Tibial nerve (tissue), 4 donors: Measurements from ENCODE around the gene STX8. TPM values are rescaled to one million over a fixed set of nuclear protein-coding genes. Genes with fewer than 3 reads are reported as not detected.

Experiments
- DNase-seq, 2 donors: peaks; one replicate each; pipeline ENCODE4 v3.0.0-alpha.2; 2019; ENCODE audit warnings: low spot score in 2 of 2
- H3K27ac ChIP-seq, 4 donors: fragments of 200-600 bp; sonication (generic) in 3 of 4; one replicate each; pipeline ENCODE4 v1.5.1; 2017 to 2019; ENCODE audit warnings: mild to moderate bottlenecking in 1 of 4
- H3K27me3 ChIP-seq, 2 donors: fragments of 200-600 bp; sonication (generic) in 1 of 2; one replicate each; pipeline versions ENCODE4 v1.5.1 to v1.6.0; 2017 to 2019
- H3K36me3 ChIP-seq, 3 donors: fragments of 200-600 bp; sonication (generic); one replicate each; pipeline ENCODE4 v1.5.1; 2018 to 2019
- H3K4me1 ChIP-seq, 4 donors: fragments of 200-600 bp; sonication (generic) in 3 of 4; one replicate each; pipeline ENCODE4 v1.5.1; 2017 to 2019
- H3K4me3 ChIP-seq, 4 donors: fragments of 200-600 bp; sonication (generic) in 3 of 4; one replicate each; pipeline ENCODE4 v1.5.1; 2017 to 2019; ENCODE audit warnings: mild to moderate bottlenecking in 1 of 4, moderate library complexity in 1 of 4
- H3K9me3 ChIP-seq, 4 donors: fragments of 200-600 bp; sonication (generic) in 3 of 4; one replicate each; pipeline ENCODE4 v1.5.1; 2017 to 2019
- CTCF ChIP-seq, 5 experiments: fragments of 200-600 bp in 3 of 5; fragments of 450-650 bp in 2 of 5; sonication (generic) in 3 of 5; IDR thresholded peaks; one replicate each; pipeline ENCODE4 v1.5.1; 2016 to 2019; ENCODE audit warnings: antibody characterized with exemption in 5 of 5, mild to moderate bottlenecking in 3 of 5, moderate library complexity in 2 of 5
- EP300 ChIP-seq, 2 donors: sonication (generic); formaldehyde crosslinking; IDR thresholded peaks; one replicate each; pipeline ENCODE4 v1.6.1; 2017; ENCODE audit warnings: antibody characterized with exemption in 2 of 2, mild to moderate bottlenecking in 1 of 2
- POLR2A ChIP-seq, 2 donors: fragments of 450-650 bp; IDR thresholded peaks; one replicate each; pipeline ENCODE4 v1.6.1; 2017; ENCODE audit warnings: antibody characterized with exemption in 2 of 2, mild to moderate bottlenecking in 2 of 2, moderate library complexity in 2 of 2
- WGBS, 2 donors: methylation state at CpG; one replicate each; pipeline ENCODE4 v1.1.5; 2018; 5-methylcytosine and 5-hydroxymethylcytosine counted together
- small RNA-seq: library from RNA; depleted of rRNA; stranded (forward); fragments of <200 nt; gene quantifications from one replicate; pipeline ENCODE3, GENCODE V24; 2016
- total RNA-seq, 4 donors: library from RNA; depleted of rRNA; stranded (reverse); fragments of >200 nt; gene quantifications; one replicate each; pipeline ENCODE4 v1.1.0, GENCODE V29; 2016

STX8 gene
- total RNA-seq, 4 donors from 2014 or later, result 57.7 to 97.2 (median 69.1) TPM

DNA sequence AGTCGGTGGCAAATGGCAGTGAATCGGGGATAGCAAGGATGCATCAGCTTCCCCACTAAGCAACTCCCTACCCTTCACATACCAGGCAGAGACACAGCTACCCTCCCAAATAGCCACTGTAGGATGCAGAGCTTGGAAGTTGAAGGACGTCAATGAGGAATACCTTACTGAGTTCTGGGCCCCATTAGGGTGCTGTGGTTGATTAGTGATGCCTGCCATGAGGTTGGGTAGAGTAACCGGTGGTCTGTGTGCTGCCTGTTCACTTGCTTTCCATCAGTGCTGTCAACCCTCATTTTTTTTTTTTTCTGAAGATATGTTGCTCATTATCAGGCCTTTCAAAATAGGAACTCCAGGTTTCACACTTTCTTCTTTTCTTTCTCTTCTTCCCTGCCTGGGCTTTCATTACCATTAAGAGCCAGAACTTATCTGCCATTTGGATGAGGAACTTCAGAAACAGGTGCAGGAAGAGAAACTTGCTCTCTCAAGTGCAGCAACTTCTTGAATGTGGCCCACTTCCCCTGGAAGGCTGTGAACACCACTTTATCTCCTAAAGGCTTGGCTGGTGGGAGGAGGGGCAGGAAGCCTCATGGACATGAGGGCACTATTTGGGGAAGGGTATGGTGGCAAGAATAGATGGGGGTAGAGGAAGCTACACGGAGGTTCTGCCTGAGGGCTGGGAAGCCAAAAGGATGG, 370.8 kb downstream of the STX8 start:
- Histone ChIP-seq H3K4me1 (peaks cover 0 to 13% (median 11%) of the 10 kb centered on the region in 4 donors), H3K4me3 (no peak overlapping the region), H3K27ac (no peak overlapping the region), H3K27me3 (no peaks in the 10 kb centered on the region), H3K9me3 (no peaks in the 10 kb centered on the region), H3K36me3 (no peaks in the 10 kb centered on the region)
- DNase-seq, result no peak
- no peak for TF ChIP-seq EP300 (IDR thresholded peaks at IDR 0.05)
- no peak for TF ChIP-seq POLR2A (IDR thresholded peaks at IDR 0.05)
- no peak for TF ChIP-seq CTCF (IDR thresholded peaks at IDR 0.05)
- WGBS, 2 donors, result 70 to 90% methylated on average over 5 of the region's 5 CpGs

GRCh38 chr17:9203771-9204425, 371.7 kb downstream of the STX8 start:
- peaks cover 0 to 13% (median 11%) of the 10 kb centered on the region in 4 donors for H3K4me1 ChIP-seq
- DNase-seq, result no peak
- H3K27ac ChIP-seq, result no peak overlapping the region
- 87 to 91% methylated on average over 3 of the region's 3 CpGs for WGBS, 2 donors
- H3K4me3 ChIP-seq, result no peak overlapping the region
- no peaks in the 10 kb centered on the region for H3K9me3 ChIP-seq
- H3K36me3 ChIP-seq, result no peaks in the 10 kb centered on the region
- no peaks in the 10 kb centered on the region for H3K27me3 ChIP-seq
- TF ChIP-seq EP300 (IDR thresholded peaks at IDR 0.05) (no peak), CTCF (IDR thresholded peaks at IDR 0.05) (no peak), POLR2A (IDR thresholded peaks at IDR 0.05) (no peak)

DNA sequence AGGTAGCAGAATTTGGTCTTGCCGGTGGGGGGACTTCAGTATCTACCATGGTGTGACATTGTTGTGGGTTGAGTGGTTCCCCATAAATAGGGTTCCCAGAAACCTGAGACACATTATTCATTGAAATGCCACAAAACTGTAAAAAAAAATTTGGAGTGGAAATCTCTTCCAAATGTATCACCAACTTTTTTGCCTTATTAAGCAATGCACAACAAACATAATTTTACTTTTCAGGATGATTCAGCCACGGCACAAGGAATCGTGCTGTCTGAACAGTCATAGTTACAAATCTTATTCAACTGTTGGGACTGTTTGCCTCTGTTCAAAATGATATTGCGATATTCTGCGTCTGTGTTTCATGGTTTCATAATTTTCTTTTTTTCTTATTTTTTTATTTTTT, 373.1 kb downstream of the STX8 start:
- Histone ChIP-seq H3K4me1 (peaks cover 0 to 13% (median 11%) of the 10 kb centered on the region in 4 donors), H3K27me3 (no peaks in the 10 kb centered on the region), H3K9me3 (no peaks in the 10 kb centered on the region), H3K36me3 (no peaks in the 10 kb centered on the region), H3K4me3 (no peak overlapping the region), H3K27ac (no peak overlapping the region)
- WGBS, 2 donors, result 90 to 91% methylated on average over 5 of the region's 5 CpGs
- DNase-seq, result no peak
- TF ChIP-seq POLR2A (IDR thresholded peaks at IDR 0.05) (no peak), EP300 (IDR thresholded peaks at IDR 0.05) (no peak), CTCF (IDR thresholded peaks at IDR 0.05) (no peak)

DNA sequence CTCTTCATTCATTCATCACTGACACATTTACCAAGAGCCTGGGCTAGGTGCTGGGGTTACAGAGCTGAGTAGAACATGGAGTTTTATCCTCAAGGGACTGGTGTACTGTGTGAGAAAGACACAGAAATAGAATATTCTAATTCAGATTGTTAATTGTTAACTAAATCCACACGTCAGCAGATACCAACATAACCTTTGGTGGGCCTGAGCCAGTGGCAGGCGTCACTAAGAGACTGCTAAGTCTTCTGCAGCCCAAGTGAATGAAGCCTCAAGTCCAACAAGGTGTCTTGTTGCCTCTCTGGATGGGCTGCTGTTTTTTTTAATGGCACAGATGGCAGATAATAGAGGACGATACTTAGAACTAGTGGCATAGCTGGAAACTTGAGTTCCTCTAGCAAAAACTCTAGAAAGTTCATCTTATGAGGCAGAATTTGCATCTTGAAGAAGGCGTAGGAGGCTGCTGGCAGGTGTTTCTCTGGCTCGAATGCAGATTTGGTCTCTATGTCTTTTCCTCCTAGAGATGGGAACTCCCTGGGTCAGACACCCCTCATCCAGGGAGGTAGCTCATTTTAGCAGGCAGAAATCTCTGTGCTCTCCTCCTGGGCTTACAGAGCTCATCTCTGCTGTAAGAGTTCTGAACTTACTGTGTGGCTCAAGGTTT, 374.8 kb downstream of the STX8 start:
- Histone ChIP-seq H3K4me1 (peaks cover 0 to 5% (median 2%) of the 10 kb centered on the region in 4 donors), H3K4me3 (no peak overlapping the region), H3K27me3 (no peaks in the 10 kb centered on the region), H3K9me3 (no peaks in the 10 kb centered on the region), H3K27ac (no peak overlapping the region), H3K36me3 (no peaks in the 10 kb centered on the region)
- no peak for DNase-seq
- TF ChIP-seq POLR2A (IDR thresholded peaks at IDR 0.05), result no peak
- TF ChIP-seq CTCF (IDR thresholded peaks at IDR 0.05), result no peak
- TF ChIP-seq EP300 (IDR thresholded peaks at IDR 0.05), result no peak
- 83 to 85% methylated on average over 5 of the region's 5 CpGs for WGBS, 2 donors

Small RNAs within 50 kb of the gene (small RNA-seq; reads per million reads assigned to genes)
- not detected for gene AC005695.3

Other genes starting within 250 kb of the STX8 start
- gene CFAP52, start 822 bp upstream of the STX8 start, total RNA-seq, result 1 to 10 TPM in 1 of 4 donors, under 1 TPM in 2, not detected in 1; 0.22 to 1.6 (median 0.30) TPM
- under 1 TPM; 0.20 to 0.84 (median 0.26) TPM for gene USP43, start 69.7 kb upstream of the STX8 start, total RNA-seq
- gene DHRS7C, start 215.8 kb upstream of the STX8 start, total RNA-seq, result not detected
- gene GSG1L2, start 246.3 kb upstream of the STX8 start, total RNA-seq, result not detected